ENCODE results near the gene EMC1. TPM values are rescaled to one million over a fixed set of nuclear protein-coding genes. Genes with fewer than 3 reads are reported as not detected.
A peak's percentile ranks its signal among the peaks of the same experiment; 100 is the strongest.

Gene EMC1
- total RNA-seq, 2 experiments from 2014 or later = 21.9 to 22.2 TPM

DNA sequence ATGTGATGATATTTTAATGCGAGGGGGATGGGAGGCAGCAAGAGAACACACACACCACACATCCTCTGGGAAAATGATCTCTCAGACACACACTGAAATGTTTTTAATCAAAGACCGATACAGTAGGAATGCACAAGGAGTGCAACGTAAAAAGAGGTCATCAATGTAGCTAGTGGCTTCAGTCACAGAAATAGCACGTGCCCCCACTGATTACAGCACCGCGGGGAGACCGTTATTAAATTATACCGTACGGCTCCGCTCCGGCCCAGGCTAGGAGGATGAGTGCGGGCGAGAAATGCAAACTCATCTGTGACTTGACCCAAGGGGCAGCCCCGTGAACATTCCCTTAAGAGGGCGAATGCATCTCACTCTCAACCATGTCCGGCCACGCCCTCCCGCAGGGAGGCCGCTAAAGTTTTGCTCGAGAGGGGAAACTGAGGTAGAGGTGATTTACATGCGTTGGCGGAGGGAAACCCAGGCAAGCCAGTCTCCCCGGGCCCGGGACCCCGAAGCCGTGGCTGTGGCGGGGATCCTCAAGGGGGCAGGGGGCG is 41.8 kb downstream of the EMC1 start:
- peak overlapping the region; percentile 96 for H3K4me3 Mint-ChIP-seq
- peaks cover 5% of the 10 kb centered on the region for H3K36me3 ChIP-seq (ENCODE audit: insufficient read depth, low read length)
- peak overlapping the region; percentile 93 for H3K4me3 ChIP-seq (ENCODE audit: low read length)
- intact Hi-C loops (cut with DNase I, micrococcal nuclease) = loop anchor here in 1 of 2 experiments (5.0 to 10.0 kb wide), 3 partner anchors 273 to 1298 kb away; partner anchors contain the start of genes MUL1 and OTUD3
- no peaks in the 10 kb centered on the region for H3K9me3 ChIP-seq (ENCODE audit: control insufficient read depth in 1 of 2, insufficient read depth in 1 of 2, low read length in 2 of 2)
- H3K27ac ChIP-seq (ENCODE audit: low read depth in 1 of 2, low read length in 2 of 2) = peak overlapping the region; percentile 87 to 92
- TF ChIP-seq, protein P1, sequence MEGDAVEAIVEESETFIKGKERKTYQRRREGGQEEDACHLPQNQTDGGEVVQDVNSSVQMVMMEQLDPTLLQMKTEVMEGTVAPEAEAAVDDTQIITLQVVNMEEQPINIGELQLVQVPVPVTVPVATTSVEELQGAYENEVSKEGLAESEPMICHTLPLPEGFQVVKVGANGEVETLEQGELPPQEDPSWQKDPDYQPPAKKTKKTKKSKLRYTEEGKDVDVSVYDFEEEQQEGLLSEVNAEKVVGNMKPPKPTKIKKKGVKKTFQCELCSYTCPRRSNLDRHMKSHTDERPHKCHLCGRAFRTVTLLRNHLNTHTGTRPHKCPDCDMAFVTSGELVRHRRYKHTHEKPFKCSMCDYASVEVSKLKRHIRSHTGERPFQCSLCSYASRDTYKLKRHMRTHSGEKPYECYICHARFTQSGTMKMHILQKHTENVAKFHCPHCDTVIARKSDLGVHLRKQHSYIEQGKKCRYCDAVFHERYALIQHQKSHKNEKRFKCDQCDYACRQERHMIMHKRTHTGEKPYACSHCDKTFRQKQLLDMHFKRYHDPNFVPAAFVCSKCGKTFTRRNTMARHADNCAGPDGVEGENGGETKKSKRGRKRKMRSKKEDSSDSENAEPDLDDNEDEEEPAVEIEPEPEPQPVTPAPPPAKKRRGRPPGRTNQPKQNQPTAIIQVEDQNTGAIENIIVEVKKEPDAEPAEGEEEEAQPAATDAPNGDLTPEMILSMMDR (IDR thresholded peaks at IDR 0.05) = no peak
- peaks cover 42% of the 10 kb centered on the region for H3K4me1 ChIP-seq (ENCODE audit: insufficient read depth, low read length)
- peak overlapping the region; percentile 95 for H3K27ac Mint-ChIP-seq
- ChIA-PET POLR2A (interaction anchor here (1.3 to 3.4 kb wide), 6 partner anchors 30 to 387 kb away, joined by 3 to 26 read pairs (median 7); partner anchors contain the start of genes EMC1 and MRTO4), CTCF (interaction anchor here (2.2 kb wide), 1 partner anchor 32 kb away, joined by 6 read pairs; no protein-coding TSS in a partner anchor)
- no peaks in the 10 kb centered on the region for H3K27me3 ChIP-seq (ENCODE audit: control insufficient read depth in 1 of 2, insufficient read depth in 2 of 2, low read length in 2 of 2)
- peak in 7 of 14 experiments; percentile 3 to 75 (median 17) for DNase-seq
- no peaks in the 10 kb centered on the region for H3K27me3 Mint-ChIP-seq
- peak; percentile 3 for ATAC-seq (ENCODE audit: poor library complexity)
- no peaks in the 10 kb centered on the region for H3K9me3 Mint-ChIP-seq
- peaks cover 84% of the 10 kb centered on the region for H3K4me1 Mint-ChIP-seq (ENCODE audit: low read depth)
- peaks cover 31% of the 10 kb centered on the region for H3K36me3 Mint-ChIP-seq (ENCODE audit: low read depth)

- Histone ChIP-seq H3K4me3 (ENCODE audit: low read length) (peak overlapping the region; percentile 93), H3K27me3 (ENCODE audit: control insufficient read depth in 1 of 2, insufficient read depth in 2 of 2, low read length in 2 of 2) (no peaks in the 10 kb centered on the region), H3K9me3 (ENCODE audit: control insufficient read depth in 1 of 2, insufficient read depth in 1 of 2, low read length in 2 of 2) (no peaks in the 10 kb centered on the region), H3K36me3 (ENCODE audit: insufficient read depth, low read length) (peaks cover 2% of the 10 kb centered on the region), H3K27ac (ENCODE audit: low read depth in 1 of 2, low read length in 2 of 2) (peak overlapping the region; percentile 87 to 92), H3K4me1 (ENCODE audit: insufficient read depth, low read length) (peaks cover 42% of the 10 kb centered on the region)
- H3K4me1 Mint-ChIP-seq (ENCODE audit: low read depth) = peaks cover 87% of the 10 kb centered on the region
- H3K4me3 Mint-ChIP-seq = peak overlapping the region; percentile 96
- no peaks in the 10 kb centered on the region for H3K27me3 Mint-ChIP-seq
- POLR2A ChIA-PET = interaction anchor here (1.3 to 3.4 kb wide), 6 partner anchors 29 to 388 kb away, joined by 3 to 26 read pairs (median 7); partner anchors contain the start of genes EMC1 and MRTO4
- ATAC-seq (ENCODE audit: poor library complexity) (no peak), DNase-seq (no peak)
- no peaks in the 10 kb centered on the region for H3K9me3 Mint-ChIP-seq
- H3K27ac Mint-ChIP-seq = peak overlapping the region; percentile 95
- peaks cover 28% of the 10 kb centered on the region for H3K36me3 Mint-ChIP-seq (ENCODE audit: low read depth)
- intact Hi-C loops (cut with DNase I, micrococcal nuclease) = loop anchor here in 1 of 2 experiments (5.0 to 10.0 kb wide), 3 partner anchors 273 to 1298 kb away; partner anchors contain the start of genes MUL1 and OTUD3
- TF ChIP-seq, protein P1 (IDR thresholded peaks at IDR 0.05) = no peak
- CTCF ChIA-PET = interaction anchor here (2.2 kb wide), 1 partner anchor 32 kb away, joined by 6 read pairs; no protein-coding TSS in a partner anchor
Measured at GRCh38 chr1:19208710-19209438, 42.5 kb downstream of the EMC1 start.

GRCh38 chr1:19206947-19207346 is 44.4 kb downstream of the EMC1 start:
- no peaks in the 10 kb centered on the region for H3K9me3 Mint-ChIP-seq
- H3K4me1 Mint-ChIP-seq (ENCODE audit: low read depth) = peaks cover 82% of the 10 kb centered on the region
- ATAC-seq (ENCODE audit: poor library complexity) (no peak), DNase-seq (no peak)
- TF ChIP-seq, protein P1 (IDR thresholded peaks at IDR 0.05) = no peak
- peaks cover 21% of the 10 kb centered on the region for H3K36me3 Mint-ChIP-seq (ENCODE audit: low read depth)
- ChIA-PET CTCF (interaction anchor here (1.5 kb wide), 1 partner anchor 9 kb away, joined by 4 read pairs; no protein-coding TSS in a partner anchor), POLR2A (no interaction called here)
- peak overlapping the region; percentile 45 for H3K27ac Mint-ChIP-seq
- H3K27me3 ChIP-seq (ENCODE audit: control insufficient read depth in 1 of 2, insufficient read depth in 2 of 2, low read length in 2 of 2) = no peaks in the 10 kb centered on the region
- peak overlapping the region; percentile 76 for H3K4me3 Mint-ChIP-seq
- no peaks in the 10 kb centered on the region for H3K9me3 ChIP-seq (ENCODE audit: control insufficient read depth in 1 of 2, insufficient read depth in 1 of 2, low read length in 2 of 2)
- H3K27me3 Mint-ChIP-seq = no peaks in the 10 kb centered on the region
- H3K4me3 ChIP-seq (ENCODE audit: low read length) = no peak overlapping the region
- intact Hi-C loops (cut with DNase I, micrococcal nuclease) = loop anchor here in 1 of 2 experiments (5.0 to 10.0 kb wide), 3 partner anchors 275 to 1300 kb away; partner anchors contain the start of genes MUL1 and OTUD3
- no peak overlapping the region for H3K27ac ChIP-seq (ENCODE audit: low read depth in 1 of 2, low read length in 2 of 2)
- H3K4me1 ChIP-seq (ENCODE audit: insufficient read depth, low read length) = peaks cover 49% of the 10 kb centered on the region
- H3K36me3 ChIP-seq (ENCODE audit: insufficient read depth, low read length) = no peaks in the 10 kb centered on the region

Measured in CD4-positive, alpha-beta T cell (primary cell).